ENCODE measurements around the gene SPTBN1. TPM values are rescaled to one million over a fixed set of nuclear protein-coding genes. Genes with fewer than 3 reads are reported as not detected.

SPTBN1 gene
- total and polyA plus RNA-seq, 2 of the 13 experiments (the other 11 are each of a cell fraction or from before 2014, with no cell fraction given): 123 to 299 TPM

DNA sequence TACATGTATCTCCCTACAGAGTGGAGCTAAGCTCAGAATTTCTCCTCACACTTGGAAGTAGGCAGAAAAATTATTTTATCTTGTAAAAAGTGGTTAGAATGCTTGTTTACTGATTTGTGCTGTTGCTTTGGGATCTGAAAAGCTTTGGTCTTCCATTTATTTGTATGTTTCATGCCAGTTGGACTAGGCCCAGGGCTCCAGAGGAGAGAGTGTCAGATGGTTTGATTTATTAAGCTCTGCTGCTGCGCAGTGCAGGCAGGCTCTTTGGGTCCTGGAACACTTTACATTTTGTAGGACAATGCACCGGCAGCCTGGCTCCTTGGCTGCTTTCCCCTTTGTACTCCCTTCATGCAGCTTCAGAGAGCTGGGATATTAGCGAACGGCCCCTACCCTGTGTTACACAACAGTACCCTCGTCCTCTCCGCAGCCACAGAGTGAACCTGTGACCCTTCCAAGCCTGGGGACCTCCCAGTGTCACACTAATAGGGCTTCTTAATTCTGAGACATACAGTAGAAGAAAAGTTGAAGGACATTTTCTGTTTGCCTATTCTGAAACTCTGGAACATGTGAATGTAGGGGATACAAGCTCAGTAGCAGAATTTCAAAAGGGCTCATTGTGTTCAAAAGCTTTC is 210.6 kb downstream of the SPTBN1 start (continued):
- TF ChIP-seq FOXP4 (CRISPR knock-in tag; IDR thresholded peaks at IDR 0.05) (peak; percentile 80), IKZF4 (CRISPR knock-in tag; IDR thresholded peaks at IDR 0.05; ENCODE audit: borderline replicate concordance, low read depth, not compliant biosample characterization) (no peak), ZNF572 (CRISPR knock-in tag; IDR thresholded peaks at IDR 0.05) (no peak), ZBTB44 (CRISPR knock-in tag; IDR thresholded peaks at IDR 0.05) (no peak), HMGXB3 (CRISPR knock-in tag; IDR thresholded peaks at IDR 0.05; ENCODE audit: borderline replicate concordance) (0 out of 2 replicates have a peak, but pooled peaks have one; percentile 42), ZNF232 (CRISPR knock-in tag; IDR thresholded peaks at IDR 0.05; ENCODE audit: borderline replicate concordance) (peak; percentile 51; the same call in 1 of the 2 replicates), AKAP8 (CRISPR knock-in tag; IDR thresholded peaks at IDR 0.05) (no peak), CSRNP1 (CRISPR knock-in tag; IDR thresholded peaks at IDR 0.05) (no peak), YEATS4 (CRISPR knock-in tag; IDR thresholded peaks at IDR 0.05; ENCODE audit: borderline replicate concordance) (0 out of 2 replicates have a peak, but pooled peaks have one; percentile 50), ERF (CRISPR knock-in tag; IDR thresholded peaks at IDR 0.05) (peak; percentile 86)
- TF ChIP-seq, protein P1, sequence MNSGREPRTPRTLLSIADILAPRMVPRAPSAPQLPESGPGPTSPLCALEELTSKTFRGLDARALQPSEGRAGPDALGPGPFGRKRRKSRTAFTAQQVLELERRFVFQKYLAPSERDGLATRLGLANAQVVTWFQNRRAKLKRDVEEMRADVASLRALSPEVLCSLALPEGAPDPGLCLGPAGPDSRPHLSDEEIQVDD (CRISPR knock-in tag; IDR thresholded peaks at IDR 0.05; ENCODE audit: borderline replicate concordance): no peak
- TF ChIP-seq, protein P2, sequence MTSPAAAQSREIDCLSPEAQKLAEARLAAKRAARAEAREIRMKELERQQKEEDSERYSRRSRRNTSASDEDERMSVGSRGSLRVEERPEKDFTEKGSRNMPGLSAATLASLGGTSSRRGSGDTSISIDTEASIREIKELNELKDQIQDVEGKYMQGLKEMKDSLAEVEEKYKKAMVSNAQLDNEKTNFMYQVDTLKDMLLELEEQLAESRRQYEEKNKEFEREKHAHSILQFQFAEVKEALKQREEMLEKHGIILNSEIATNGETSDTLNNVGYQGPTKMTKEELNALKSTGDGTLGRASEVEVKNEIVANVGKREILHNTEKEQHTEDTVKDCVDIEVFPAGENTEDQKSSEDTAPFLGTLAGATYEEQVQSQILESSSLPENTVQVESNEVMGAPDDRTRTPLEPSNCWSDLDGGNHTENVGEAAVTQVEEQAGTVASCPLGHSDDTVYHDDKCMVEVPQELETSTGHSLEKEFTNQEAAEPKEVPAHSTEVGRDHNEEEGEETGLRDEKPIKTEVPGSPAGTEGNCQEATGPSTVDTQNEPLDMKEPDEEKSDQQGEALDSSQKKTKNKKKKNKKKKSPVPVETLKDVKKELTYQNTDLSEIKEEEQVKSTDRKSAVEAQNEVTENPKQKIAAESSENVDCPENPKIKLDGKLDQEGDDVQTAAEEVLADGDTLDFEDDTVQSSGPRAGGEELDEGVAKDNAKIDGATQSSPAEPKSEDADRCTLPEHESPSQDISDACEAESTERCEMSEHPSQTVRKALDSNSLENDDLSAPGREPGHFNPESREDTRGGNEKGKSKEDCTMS (CRISPR knock-in tag; conservative IDR thresholded peaks at IDR 0.05): no peak
